ENCODE data around the gene CBX1.

DNA sequence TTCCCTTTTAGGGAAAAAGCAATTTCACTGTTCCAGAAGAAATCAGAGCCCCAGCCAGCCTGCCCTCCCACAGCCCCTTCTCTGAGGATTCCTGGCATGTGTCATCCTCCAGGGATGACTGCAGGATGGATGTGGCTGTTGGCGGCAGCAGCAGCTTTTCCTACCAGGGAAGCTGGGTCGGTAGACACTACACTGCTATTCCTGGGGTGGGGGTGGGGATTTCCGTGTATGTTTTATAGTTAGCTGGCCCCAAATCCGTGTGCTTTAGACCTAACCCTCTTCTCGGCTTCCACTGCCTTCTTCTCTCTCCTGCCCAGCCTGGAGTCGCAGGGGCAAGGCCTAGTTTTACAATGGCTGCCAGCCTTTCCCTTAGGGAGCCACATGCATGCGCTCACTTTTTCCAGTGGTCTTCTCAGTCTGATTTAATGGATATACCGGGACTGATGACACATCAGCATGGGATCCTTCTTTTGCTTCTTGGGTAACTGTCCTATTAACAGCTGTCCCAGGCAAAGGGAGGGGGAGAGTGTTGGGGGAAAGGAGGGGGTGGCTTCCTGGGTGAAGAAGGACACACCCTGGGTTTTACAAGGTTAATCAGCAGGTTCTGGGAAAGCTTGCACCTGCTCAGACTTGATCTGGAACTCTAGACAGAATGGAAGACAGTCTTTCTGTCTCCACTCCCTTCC, 55.8 kb downstream of the CBX1 start:
- TF ChIP-seq, protein P1, sequence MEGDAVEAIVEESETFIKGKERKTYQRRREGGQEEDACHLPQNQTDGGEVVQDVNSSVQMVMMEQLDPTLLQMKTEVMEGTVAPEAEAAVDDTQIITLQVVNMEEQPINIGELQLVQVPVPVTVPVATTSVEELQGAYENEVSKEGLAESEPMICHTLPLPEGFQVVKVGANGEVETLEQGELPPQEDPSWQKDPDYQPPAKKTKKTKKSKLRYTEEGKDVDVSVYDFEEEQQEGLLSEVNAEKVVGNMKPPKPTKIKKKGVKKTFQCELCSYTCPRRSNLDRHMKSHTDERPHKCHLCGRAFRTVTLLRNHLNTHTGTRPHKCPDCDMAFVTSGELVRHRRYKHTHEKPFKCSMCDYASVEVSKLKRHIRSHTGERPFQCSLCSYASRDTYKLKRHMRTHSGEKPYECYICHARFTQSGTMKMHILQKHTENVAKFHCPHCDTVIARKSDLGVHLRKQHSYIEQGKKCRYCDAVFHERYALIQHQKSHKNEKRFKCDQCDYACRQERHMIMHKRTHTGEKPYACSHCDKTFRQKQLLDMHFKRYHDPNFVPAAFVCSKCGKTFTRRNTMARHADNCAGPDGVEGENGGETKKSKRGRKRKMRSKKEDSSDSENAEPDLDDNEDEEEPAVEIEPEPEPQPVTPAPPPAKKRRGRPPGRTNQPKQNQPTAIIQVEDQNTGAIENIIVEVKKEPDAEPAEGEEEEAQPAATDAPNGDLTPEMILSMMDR (IDR thresholded peaks at IDR 0.05; ENCODE audit: extremely low read depth in 1 of 2, insufficient read depth in 1 of 2, low read depth in 1 of 2, low read length in 2 of 2) = no peak
- TF ChIP-seq EZH2 (IDR thresholded peaks at IDR 0.05; ENCODE audit: borderline replicate concordance, low read depth, low read length, severe bottlenecking) (no peak), MAX (IDR thresholded peaks at IDR 0.05; ENCODE audit: insufficient read depth, insufficient read length) (no peak)
